Parathyroid adenoma (tissue), 2 donors: Measurements from ENCODE around the gene CCL23.

Experiments
- H2AFZ ChIP-seq: fragments of 300-600 bp; sonication (generic); one replicate; pipeline ENCODE4 v1.7.0; 2017; ENCODE audit warnings: antibody characterized with exemption, mild to moderate bottlenecking
- H3K27ac ChIP-seq: fragments of 300-600 bp; sonication (generic); one replicate; pipeline ENCODE4 v1.7.0; 2017
- H3K27me3 ChIP-seq: fragments of 300-600 bp; sonication (generic); one replicate; pipeline ENCODE4 v1.7.0; 2017; ENCODE audit warnings: low read length; ENCODE audit not compliant: control insufficient read depth, insufficient read depth
- H3K36me3 ChIP-seq: fragments of 300-600 bp; sonication (generic); one replicate; pipeline ENCODE4 v1.7.0; 2017; ENCODE audit warnings: low read length; ENCODE audit not compliant: control insufficient read depth, insufficient read depth
- H3K4me1 ChIP-seq: fragments of 300-600 bp; sonication (generic); one replicate; pipeline ENCODE4 v1.7.0; 2017; ENCODE audit warnings: control low read depth
- H3K4me2 ChIP-seq: fragments of 300-600 bp; sonication (generic); one replicate; pipeline ENCODE4 v1.7.0; 2017; ENCODE audit warnings: low read length
- H3K4me3 ChIP-seq: fragments of 300-600 bp; sonication (generic); one replicate; pipeline ENCODE4 v1.7.0; 2017; ENCODE audit warnings: low read depth, low read length
- H3K79me2 ChIP-seq: fragments of 300-600 bp; sonication (generic); one replicate; pipeline ENCODE4 v1.7.0; 2017; ENCODE audit warnings: control low read depth
- H3K9ac ChIP-seq: fragments of 300-600 bp; sonication (generic); one replicate; pipeline ENCODE4 v1.7.0; 2017; ENCODE audit warnings: mild to moderate bottlenecking
- H3K9me3 ChIP-seq: fragments of 300-600 bp; sonication (generic); one replicate; pipeline ENCODE4 v1.7.0; 2017; ENCODE audit warnings: low read length; ENCODE audit not compliant: control insufficient read depth
- CTCF ChIP-seq: fragments of 300-600 bp; sonication (generic); IDR thresholded peaks from one replicate; pipeline ENCODE4 v1.7.0; 2017; ENCODE audit warnings: antibody characterized with exemption, mild to moderate bottlenecking
- donor health status: primary hyperparathyroidism.

Gene CCL23

GRCh38 chr17:35977509-35977908 is 40.3 kb downstream of the CCL23 start:
- H3K27ac ChIP-seq, result no peak overlapping the region
- H3K4me2 ChIP-seq, result no peak overlapping the region
- no peaks in the 10 kb centered on the region for H3K36me3 ChIP-seq
- no peaks in the 10 kb centered on the region for H3K27me3 ChIP-seq
- no peak for TF ChIP-seq CTCF
- no peak overlapping the region for H2AFZ ChIP-seq
- no peaks in the 10 kb centered on the region for H3K9me3 ChIP-seq
- no peak overlapping the region for H3K4me3 ChIP-seq
- H3K79me2 ChIP-seq, result no peaks in the 10 kb centered on the region
- peaks cover 2% of the 10 kb centered on the region for H3K4me1 ChIP-seq
- no peak overlapping the region for H3K9ac ChIP-seq

GRCh38 chr17:35973333-35974260 is 44.2 kb downstream of the CCL23 start:
- Histone ChIP-seq H3K9ac (no peak overlapping the region), H3K27me3 (no peaks in the 10 kb centered on the region), H3K4me1 (peaks cover 2% of the 10 kb centered on the region), H2AFZ (no peak overlapping the region), H3K4me2 (no peak overlapping the region), H3K79me2 (no peaks in the 10 kb centered on the region), H3K27ac (no peak overlapping the region), H3K4me3 (no peak overlapping the region), H3K9me3 (no peaks in the 10 kb centered on the region), H3K36me3 (no peaks in the 10 kb centered on the region)
- no peak for TF ChIP-seq CTCF

GRCh38 chr17:35972945-35973332 is 44.8 kb downstream of the CCL23 start:
- no peak overlapping the region for H2AFZ ChIP-seq
- peak overlapping the region; percentile 8 for H3K27ac ChIP-seq
- peaks cover 2% of the 10 kb centered on the region for H3K4me1 ChIP-seq
- no peaks in the 10 kb centered on the region for H3K36me3 ChIP-seq
- H3K4me3 ChIP-seq, result no peak overlapping the region
- H3K4me2 ChIP-seq, result no peak overlapping the region
- no peak for TF ChIP-seq CTCF
- H3K9me3 ChIP-seq, result no peaks in the 10 kb centered on the region
- H3K27me3 ChIP-seq, result no peaks in the 10 kb centered on the region
- no peaks in the 10 kb centered on the region for H3K79me2 ChIP-seq
- no peak overlapping the region for H3K9ac ChIP-seq

GRCh38 chr17:35972535-35972934 is 45.2 kb downstream of the CCL23 start:
- H3K9me3 ChIP-seq, result no peaks in the 10 kb centered on the region
- peak overlapping the region; percentile 8 for H3K27ac ChIP-seq
- no peak overlapping the region for H3K4me2 ChIP-seq
- no peak overlapping the region for H2AFZ ChIP-seq
- H3K9ac ChIP-seq, result no peak overlapping the region
- no peak overlapping the region for H3K4me3 ChIP-seq
- H3K36me3 ChIP-seq, result no peaks in the 10 kb centered on the region
- H3K4me1 ChIP-seq, result peaks cover 2% of the 10 kb centered on the region
- no peak for TF ChIP-seq CTCF
- no peaks in the 10 kb centered on the region for H3K79me2 ChIP-seq
- H3K27me3 ChIP-seq, result no peaks in the 10 kb centered on the region

GRCh38 chr17:35972066-35972465 is 45.7 kb downstream of the CCL23 start:
- no peaks in the 10 kb centered on the region for H3K27me3 ChIP-seq
- H3K9me3 ChIP-seq, result no peaks in the 10 kb centered on the region
- no peak overlapping the region for H3K9ac ChIP-seq
- no peak overlapping the region for H3K4me3 ChIP-seq
- no peak for TF ChIP-seq CTCF
- H2AFZ ChIP-seq, result no peak overlapping the region
- no peaks in the 10 kb centered on the region for H3K36me3 ChIP-seq
- H3K79me2 ChIP-seq, result no peaks in the 10 kb centered on the region
- peaks cover 2% of the 10 kb centered on the region for H3K4me1 ChIP-seq
- no peak overlapping the region for H3K27ac ChIP-seq
- H3K4me2 ChIP-seq, result no peak overlapping the region
